Stomach (tissue), 4 donors: ENCODE results near the gene FOLH1.
"Not testable (repeated sequence)": the region's sequence is repeated elsewhere in the genome, so short reads cannot be mapped to it uniquely, and the experiment has no call there.

Experiments
- EP300 ChIP-seq: sonication (generic); formaldehyde crosslinking; IDR thresholded peaks from one replicate; pipeline ENCODE4 v1.6.1; 2017; ENCODE audit warnings: antibody characterized with exemption
- POLR2A ChIP-seq, 4 donors: fragments of 450-650 bp; IDR thresholded peaks; one replicate each; pipeline ENCODE4 v1.6.1; 2016; ENCODE audit warnings: antibody characterized with exemption in 4 of 4, control low read depth in 2 of 4, mild to moderate bottlenecking in 1 of 4, moderate library complexity in 1 of 4
- POLR2AphosphoS5 ChIP-seq, 3 donors: sonication (generic); formaldehyde crosslinking; IDR thresholded peaks; one replicate each; pipeline ENCODE4 v1.6.1; 2016; ENCODE audit warnings: antibody characterized with exemption in 3 of 3
- TF ChIP-seq, protein P1 (sequence below), 7 experiments: fragments of 450-650 bp in 4 of 7; fragments of 200-600 bp in 3 of 7; sonication (generic) in 3 of 7; IDR thresholded peaks; one replicate each; pipeline ENCODE4 v1.5.1; 2016 to 2019; ENCODE audit warnings: antibody characterized with exemption in 7 of 7, control low read depth in 2 of 7, mild to moderate bottlenecking in 1 of 7

DNA sequence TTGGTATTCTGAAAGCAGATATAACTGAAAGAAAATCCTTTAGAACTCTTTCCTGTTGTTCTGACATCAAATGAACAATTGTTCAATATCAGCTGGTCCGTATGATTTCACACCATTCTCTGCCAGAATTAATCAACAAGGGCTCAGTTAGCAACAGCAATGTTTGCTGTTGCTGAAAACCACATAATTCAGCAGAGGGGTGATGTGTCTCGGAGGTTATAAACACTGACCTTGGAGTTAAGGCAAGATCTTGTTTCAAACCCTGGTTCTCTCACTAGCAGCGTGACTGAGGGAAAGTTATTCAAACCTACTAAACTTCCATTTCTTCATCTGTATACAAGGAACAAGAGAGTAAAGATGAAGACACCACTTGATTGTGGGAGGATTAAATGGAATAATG is 36.8 kb downstream of the FOLH1 start:
- not testable (repeated sequence) for TF ChIP-seq EP300; POLR2AphosphoS5 (IDR thresholded peaks at IDR 0.05); POLR2A (IDR thresholded peaks at IDR 0.05)
- TF ChIP-seq, protein P1, sequence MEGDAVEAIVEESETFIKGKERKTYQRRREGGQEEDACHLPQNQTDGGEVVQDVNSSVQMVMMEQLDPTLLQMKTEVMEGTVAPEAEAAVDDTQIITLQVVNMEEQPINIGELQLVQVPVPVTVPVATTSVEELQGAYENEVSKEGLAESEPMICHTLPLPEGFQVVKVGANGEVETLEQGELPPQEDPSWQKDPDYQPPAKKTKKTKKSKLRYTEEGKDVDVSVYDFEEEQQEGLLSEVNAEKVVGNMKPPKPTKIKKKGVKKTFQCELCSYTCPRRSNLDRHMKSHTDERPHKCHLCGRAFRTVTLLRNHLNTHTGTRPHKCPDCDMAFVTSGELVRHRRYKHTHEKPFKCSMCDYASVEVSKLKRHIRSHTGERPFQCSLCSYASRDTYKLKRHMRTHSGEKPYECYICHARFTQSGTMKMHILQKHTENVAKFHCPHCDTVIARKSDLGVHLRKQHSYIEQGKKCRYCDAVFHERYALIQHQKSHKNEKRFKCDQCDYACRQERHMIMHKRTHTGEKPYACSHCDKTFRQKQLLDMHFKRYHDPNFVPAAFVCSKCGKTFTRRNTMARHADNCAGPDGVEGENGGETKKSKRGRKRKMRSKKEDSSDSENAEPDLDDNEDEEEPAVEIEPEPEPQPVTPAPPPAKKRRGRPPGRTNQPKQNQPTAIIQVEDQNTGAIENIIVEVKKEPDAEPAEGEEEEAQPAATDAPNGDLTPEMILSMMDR (IDR thresholded peaks at IDR 0.05), result not testable (repeated sequence)
